ENCODE data around the gene LCLAT1. TPM values are rescaled to one million over a fixed set of nuclear protein-coding genes. Genes with fewer than 3 reads are reported as not detected.
A peak's percentile ranks its signal among the peaks of the same experiment; 100 is the strongest.
"Not testable (repeated sequence)": the region's sequence is repeated elsewhere in the genome, so short reads cannot be mapped to it uniquely, and the experiment has no call there.

Gene LCLAT1
- total RNA-seq, 1 donor from 2014 or later = 16.5 TPM

GRCh38 chr2:30611583-30611982 is 164.5 kb downstream of the LCLAT1 start:
- Histone ChIP-seq H3K9me3 (no peaks in the 10 kb centered on the region), H3K36me3 (no peaks in the 10 kb centered on the region), H3K4me3 (no peak overlapping the region), H3K27me3 (no peaks in the 10 kb centered on the region), H3K4me1 (peaks cover 9% of the 10 kb centered on the region), H3K27ac (no peak overlapping the region)
- intact Hi-C loops (cut with DNase I) = no loop called here
- peak; percentile 96 for ATAC-seq
- no peak for DNase-seq
- TF ChIP-seq CTCF (IDR thresholded peaks at IDR 0.05) = no peak

- intact Hi-C loops (cut with DNase I) = no loop called here
- ATAC-seq = no peak
- DNase-seq = no peak
- H3K36me3 ChIP-seq = no peaks in the 10 kb centered on the region
- no peaks in the 10 kb centered on the region for H3K9me3 ChIP-seq
- TF ChIP-seq CTCF (IDR thresholded peaks at IDR 0.05) = no peak
- H3K4me3 ChIP-seq = no peak overlapping the region
- no peak overlapping the region for H3K27ac ChIP-seq
- H3K27me3 ChIP-seq = no peaks in the 10 kb centered on the region
- peaks cover 9% of the 10 kb centered on the region for H3K4me1 ChIP-seq
Observed at GRCh38 chr2:30612371-30612770, 165.3 kb downstream of the LCLAT1 start.

- no peak for TF ChIP-seq CTCF (IDR thresholded peaks at IDR 0.05)
- no peak for ATAC-seq
- H3K9me3 ChIP-seq = no peaks in the 10 kb centered on the region
- H3K36me3 ChIP-seq = no peaks in the 10 kb centered on the region
- H3K4me1 ChIP-seq = peaks cover 9% of the 10 kb centered on the region
- no peaks in the 10 kb centered on the region for H3K27me3 ChIP-seq
- intact Hi-C loops (cut with DNase I) = no loop called here
- H3K4me3 ChIP-seq = no peak overlapping the region
- no peak overlapping the region for H3K27ac ChIP-seq
- DNase-seq = no peak
Observed at GRCh38 chr2:30613001-30613400, 166.0 kb downstream of the LCLAT1 start.

GRCh38 chr2:30614227-30614626 is 167.2 kb downstream of the LCLAT1 start:
- DNase-seq; H3K27ac ChIP-seq; H3K4me1 ChIP-seq; intact Hi-C loops (cut with DNase I); H3K4me3 ChIP-seq; H3K27me3 ChIP-seq; H3K36me3 ChIP-seq; H3K9me3 ChIP-seq; ATAC-seq: not testable (repeated sequence)

GRCh38 chr2:30615926-30616325 is 168.9 kb downstream of the LCLAT1 start:
- H3K27me3 ChIP-seq = no peaks in the 10 kb centered on the region
- H3K36me3 ChIP-seq = no peaks in the 10 kb centered on the region
- H3K4me3 ChIP-seq = no peak overlapping the region
- DNase-seq = no peak
- peaks cover 9% of the 10 kb centered on the region for H3K4me1 ChIP-seq
- no peaks in the 10 kb centered on the region for H3K9me3 ChIP-seq
- ATAC-seq = no peak
- TF ChIP-seq CTCF (IDR thresholded peaks at IDR 0.05) = no peak
- H3K27ac ChIP-seq = no peak overlapping the region
- intact Hi-C loops (cut with DNase I) = no loop called here

- no peaks in the 10 kb centered on the region for H3K9me3 ChIP-seq
- intact Hi-C loops (cut with DNase I) = no loop called here
- no peak for ATAC-seq
- no peaks in the 10 kb centered on the region for H3K4me1 ChIP-seq
- no peak for TF ChIP-seq CTCF (IDR thresholded peaks at IDR 0.05)
- no peak overlapping the region for H3K27ac ChIP-seq
- H3K36me3 ChIP-seq = no peaks in the 10 kb centered on the region
- H3K4me3 ChIP-seq = no peak overlapping the region
- no peaks in the 10 kb centered on the region for H3K27me3 ChIP-seq
- DNase-seq = no peak
Observed at GRCh38 chr2:30620102-30620501, 173.1 kb downstream of the LCLAT1 start.

All from upper lobe of right lung (tissue), 1 donor.